Subcutaneous abdominal adipose tissue (tissue), 5 donors: ENCODE data around the gene EFCAB5.
"Not testable (repeated sequence)": the region's sequence is repeated elsewhere in the genome, so short reads cannot be mapped to it uniquely, and the experiment has no call there.

ENCODE experiments used
- H3K27ac ChIP-seq: one replicate; pipeline ENCODE4 v1.7.0; 2013; ENCODE audit warnings: low read depth, mild to moderate bottlenecking, inconsistent platforms, low read length, moderate library complexity
- H3K27me3 ChIP-seq, 5 donors: one replicate each; pipeline ENCODE4 v1.7.0; 2013; ENCODE audit warnings: low read length in 5 of 5, inconsistent platforms in 1 of 5; ENCODE audit not compliant: control insufficient read depth in 5 of 5, insufficient read depth in 4 of 5
- H3K36me3 ChIP-seq, 5 donors: one replicate each; pipeline ENCODE4 v1.7.0; 2013; ENCODE audit warnings: low read length in 5 of 5; ENCODE audit not compliant: control insufficient read depth in 5 of 5, insufficient read depth in 5 of 5
- H3K4me1 ChIP-seq, 5 donors: one replicate each; pipeline ENCODE4 v1.7.0; 2013; ENCODE audit warnings: low read length in 5 of 5, mild to moderate bottlenecking in 3 of 5, moderate library complexity in 1 of 5; ENCODE audit not compliant: control insufficient read depth in 5 of 5, insufficient read depth in 5 of 5
- H3K4me3 ChIP-seq, 5 donors: one replicate each; pipeline ENCODE4 v1.7.0; 2013; ENCODE audit warnings: low read length in 5 of 5, low read depth in 1 of 5
- H3K9ac ChIP-seq, 5 donors: one replicate each; pipeline ENCODE4 v1.7.0; 2013; ENCODE audit warnings: low read length in 5 of 5, mild to moderate bottlenecking in 4 of 5, moderate library complexity in 3 of 5
- H3K9me3 ChIP-seq, 5 donors: one replicate each; pipeline ENCODE4 v1.7.0; 2013; ENCODE audit warnings: low read length in 5 of 5; ENCODE audit not compliant: control insufficient read depth in 5 of 5
- donor health status: healthy.
- donor health status: healthy.
- donor health status: healthy.
- donor health status: healthy.
- donor health status: healthy.

Gene EFCAB5

DNA sequence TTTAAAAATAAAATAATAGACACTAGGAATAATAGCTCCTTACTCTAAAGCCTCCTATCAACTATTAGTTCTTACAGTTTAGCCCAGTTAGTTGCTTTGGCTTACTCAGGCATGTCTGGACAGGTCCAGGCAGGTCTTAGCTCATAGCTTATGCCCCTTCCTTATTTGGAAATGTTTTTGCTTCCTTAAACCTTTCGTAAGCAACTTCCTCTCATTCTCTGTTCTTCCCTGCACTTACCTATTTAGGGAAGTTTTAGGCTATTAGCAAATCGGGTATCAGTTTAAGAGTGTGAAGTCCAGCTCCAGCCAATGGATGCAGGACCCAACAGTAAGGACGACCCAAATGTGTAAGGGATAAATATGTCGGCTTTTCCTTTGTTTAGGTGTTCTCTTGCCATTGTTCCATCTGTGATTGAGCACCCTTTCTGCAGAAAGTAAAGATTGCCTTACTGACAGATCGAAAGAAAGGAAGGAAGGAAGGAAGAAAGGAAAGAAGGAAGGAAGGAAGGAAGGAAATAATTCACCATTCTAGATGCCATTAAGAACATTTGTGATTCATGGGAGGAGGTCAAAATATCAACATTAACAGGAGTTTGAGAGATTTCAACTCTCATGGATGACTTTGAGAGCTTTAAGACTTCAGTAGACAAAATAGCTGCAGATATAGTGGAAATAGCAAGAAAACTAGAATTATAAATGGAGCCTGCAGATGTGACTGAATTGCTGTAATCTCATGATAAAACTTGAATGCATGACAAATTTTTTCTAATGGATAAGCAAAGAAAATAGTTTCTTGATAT is 99.5 kb downstream of the EFCAB5 start:
- not testable (repeated sequence) for H3K9me3 ChIP-seq, H3K36me3 ChIP-seq, H3K27me3 ChIP-seq, H3K27ac ChIP-seq, H3K4me3 ChIP-seq, H3K4me1 ChIP-seq, H3K9ac ChIP-seq

DNA sequence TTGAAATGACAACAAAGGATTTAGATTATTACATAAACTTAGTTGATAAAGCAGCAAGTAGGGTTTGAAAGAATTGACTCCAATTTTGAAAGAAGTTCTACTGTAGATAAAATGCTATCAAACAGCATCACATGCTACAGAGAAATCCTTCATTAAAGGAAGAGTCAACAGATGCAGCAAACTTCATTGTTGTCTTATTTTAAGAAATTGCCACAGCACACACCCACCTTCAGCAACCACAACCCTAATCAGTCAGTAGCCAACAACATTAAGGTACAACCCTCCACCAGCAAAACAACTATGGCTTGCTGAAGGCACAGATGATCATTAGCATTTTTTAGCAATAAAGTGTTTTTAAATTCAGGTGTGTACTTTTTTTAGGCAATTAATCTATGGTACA is 100.1 kb downstream of the EFCAB5 start:
- H3K27me3 ChIP-seq = no peaks in the 10 kb centered on the region
- no peaks in the 10 kb centered on the region for H3K9me3 ChIP-seq
- no peaks in the 10 kb centered on the region for H3K36me3 ChIP-seq
- H3K27ac ChIP-seq = no peak overlapping the region
- H3K9ac ChIP-seq = no peak overlapping the region
- H3K4me1 ChIP-seq = no peaks in the 10 kb centered on the region
- no peak overlapping the region for H3K4me3 ChIP-seq

DNA sequence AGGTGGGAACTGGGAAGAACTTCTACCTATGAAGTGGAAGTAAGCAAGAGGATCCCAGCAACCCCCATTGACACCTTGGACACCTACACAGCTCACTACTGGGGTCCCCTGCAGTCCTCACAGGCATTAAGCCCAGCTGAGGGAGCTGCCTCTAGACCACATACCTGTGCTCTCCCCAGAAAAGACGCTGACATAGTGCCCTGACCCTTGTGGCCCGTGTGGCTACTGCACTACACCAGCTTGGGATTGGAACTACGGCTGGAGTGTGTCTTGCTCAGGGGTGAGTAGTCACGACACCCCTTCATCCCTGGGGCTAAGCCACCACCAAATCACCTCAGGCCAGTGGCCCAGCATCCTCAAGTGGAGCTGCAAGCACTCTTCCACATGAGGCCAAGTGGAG is 120.9 kb downstream of the EFCAB5 start:
- H3K36me3 ChIP-seq = no peaks in the 10 kb centered on the region
- no peak overlapping the region for H3K4me3 ChIP-seq
- no peaks in the 10 kb centered on the region for H3K4me1 ChIP-seq
- peaks cover 8 to 26% (median 18%) of the 10 kb centered on the region in 5 donors for H3K9me3 ChIP-seq
- H3K27me3 ChIP-seq = peaks cover 0 to 12% (median 4%) of the 10 kb centered on the region in 5 donors
- no peak overlapping the region for H3K9ac ChIP-seq
- no peak overlapping the region for H3K27ac ChIP-seq

DNA sequence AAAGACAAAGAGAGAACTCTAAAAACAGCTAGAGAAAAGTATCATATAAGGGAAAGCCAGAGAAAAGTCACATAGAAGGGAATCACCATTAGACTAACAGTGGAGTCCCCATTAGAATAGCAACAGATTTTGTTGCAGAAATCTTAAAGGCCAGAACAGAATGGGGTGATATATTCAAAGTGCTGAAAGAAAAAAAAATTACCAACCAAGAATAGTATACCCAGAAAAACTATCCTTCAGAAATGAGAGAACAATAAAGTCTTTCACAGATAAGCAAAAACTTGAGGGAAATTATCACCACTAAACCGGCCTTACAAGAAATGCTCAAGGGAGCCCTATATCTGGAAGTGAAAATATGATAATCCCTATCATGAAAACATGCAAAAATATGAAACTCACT is 123.3 kb downstream of the EFCAB5 start:
- Histone ChIP-seq H3K9me3 (peaks cover 8 to 26% (median 18%) of the 10 kb centered on the region in 5 donors), H3K27me3 (peaks cover 0 to 14% (median 4%) of the 10 kb centered on the region in 5 donors), H3K4me1 (no peaks in the 10 kb centered on the region), H3K4me3 (no peak overlapping the region), H3K9ac (no peak overlapping the region), H3K27ac (no peak overlapping the region), H3K36me3 (no peaks in the 10 kb centered on the region)

DNA sequence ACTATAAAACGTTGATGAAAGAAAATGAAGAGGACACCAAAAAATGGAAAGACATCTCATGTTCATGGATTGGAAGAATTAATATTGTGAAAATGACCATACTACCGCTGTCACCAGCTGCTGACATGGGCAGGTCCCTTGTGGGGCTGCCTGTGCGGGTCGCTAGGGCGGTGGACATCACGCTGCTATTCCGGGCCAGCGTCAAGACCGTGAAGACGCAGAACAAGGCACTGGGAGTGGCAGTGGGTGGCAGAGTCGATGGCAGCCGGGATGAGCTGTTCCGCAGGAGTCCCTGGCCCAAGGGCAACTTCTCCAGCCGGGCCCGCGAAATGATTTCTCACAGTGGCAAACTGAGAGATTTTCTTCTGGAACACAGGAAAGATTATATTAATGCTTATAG is 127.0 kb downstream of the EFCAB5 start:
- Histone ChIP-seq H3K4me1 (no peaks in the 10 kb centered on the region), H3K27me3 (peaks cover 0 to 5% (median 0%) of the 10 kb centered on the region in 5 donors), H3K9ac (no peak overlapping the region), H3K9me3 (peaks cover 8 to 24% (median 13%) of the 10 kb centered on the region in 5 donors), H3K36me3 (no peaks in the 10 kb centered on the region), H3K27ac (no peak overlapping the region), H3K4me3 (no peak overlapping the region)

DNA sequence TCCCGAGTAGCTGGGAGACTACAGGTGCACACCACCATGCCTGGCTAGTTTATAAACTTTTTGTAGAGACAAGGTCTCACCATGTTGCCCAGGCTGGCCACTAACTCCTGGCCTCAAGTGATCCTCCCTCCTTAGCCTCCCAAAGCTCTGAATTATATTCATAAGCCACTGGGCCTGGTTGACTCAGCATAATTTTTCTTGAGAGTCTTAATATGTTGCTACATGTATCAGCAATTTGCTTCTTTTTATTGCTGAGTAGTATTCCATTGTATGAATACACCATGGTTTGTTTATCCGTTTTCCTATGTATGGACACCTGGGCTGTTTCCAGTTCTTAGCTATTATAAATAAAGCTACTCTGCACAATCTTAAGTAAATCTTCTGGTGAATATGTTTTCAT is 132.8 kb downstream of the EFCAB5 start:
- H3K9me3 ChIP-seq = no peaks in the 10 kb centered on the region
- no peak overlapping the region for H3K9ac ChIP-seq
- H3K4me3 ChIP-seq = no peak overlapping the region
- H3K4me1 ChIP-seq = no peaks in the 10 kb centered on the region
- H3K27me3 ChIP-seq = peaks cover 0 to 4% (median 0%) of the 10 kb centered on the region in 5 donors
- H3K36me3 ChIP-seq = no peaks in the 10 kb centered on the region
- H3K27ac ChIP-seq = no peak overlapping the region

DNA sequence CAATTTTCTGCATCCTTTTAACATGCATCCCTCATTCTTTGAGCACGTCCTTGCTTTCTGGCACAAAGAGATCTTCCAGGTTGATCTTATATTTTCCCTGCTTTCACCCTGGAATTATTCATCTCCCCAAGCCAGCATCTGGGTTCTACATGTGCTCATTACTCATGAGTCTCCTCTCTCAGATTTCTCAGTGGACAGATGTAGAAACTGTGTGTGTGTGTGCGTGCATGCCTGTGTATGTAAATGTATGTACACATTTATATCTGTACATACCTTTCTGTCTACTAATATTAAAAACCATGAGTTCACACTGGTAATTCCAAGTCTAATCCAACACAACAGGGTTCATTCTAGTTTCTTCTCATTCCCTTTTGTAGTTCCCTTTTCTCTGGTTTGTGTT is 133.3 kb downstream of the EFCAB5 start:
- H3K9ac ChIP-seq = no peak overlapping the region
- H3K36me3 ChIP-seq = no peaks in the 10 kb centered on the region
- H3K27ac ChIP-seq = no peak overlapping the region

DNA sequence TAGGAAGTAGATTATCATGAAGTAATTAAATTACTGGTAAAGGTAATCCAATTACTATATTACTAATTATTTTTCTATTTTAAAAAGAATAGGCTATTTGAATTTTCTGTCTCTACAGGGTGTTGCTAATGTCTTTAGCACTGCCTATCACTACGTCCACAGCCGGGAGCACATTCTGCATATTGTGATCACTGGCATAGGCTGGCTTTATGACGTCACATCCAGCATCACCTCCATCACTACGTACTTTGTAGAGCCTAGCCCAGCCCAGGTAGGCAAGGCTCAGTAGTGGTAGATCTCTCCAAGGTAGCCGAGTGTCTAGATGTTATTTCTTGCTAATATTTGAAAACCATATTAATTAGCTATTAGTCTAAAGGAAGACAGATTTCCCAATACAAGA is 141.3 kb downstream of the EFCAB5 start:
- Histone ChIP-seq H3K36me3 (no peaks in the 10 kb centered on the region), H3K9me3 (no peaks in the 10 kb centered on the region), H3K4me1 (no peaks in the 10 kb centered on the region), H3K4me3 (no peak overlapping the region), H3K9ac (no peak overlapping the region), H3K27ac (no peak overlapping the region), H3K27me3 (peaks cover 0 to 5% (median 0%) of the 10 kb centered on the region in 5 donors)

More for the DNA sequence above, 133.3 kb downstream of the EFCAB5 start:
- no peaks in the 10 kb centered on the region for H3K4me1 ChIP-seq
- peaks cover 0 to 4% (median 0%) of the 10 kb centered on the region in 5 donors for H3K27me3 ChIP-seq
- H3K9me3 ChIP-seq = no peaks in the 10 kb centered on the region
- no peak overlapping the region for H3K4me3 ChIP-seq

DNA sequence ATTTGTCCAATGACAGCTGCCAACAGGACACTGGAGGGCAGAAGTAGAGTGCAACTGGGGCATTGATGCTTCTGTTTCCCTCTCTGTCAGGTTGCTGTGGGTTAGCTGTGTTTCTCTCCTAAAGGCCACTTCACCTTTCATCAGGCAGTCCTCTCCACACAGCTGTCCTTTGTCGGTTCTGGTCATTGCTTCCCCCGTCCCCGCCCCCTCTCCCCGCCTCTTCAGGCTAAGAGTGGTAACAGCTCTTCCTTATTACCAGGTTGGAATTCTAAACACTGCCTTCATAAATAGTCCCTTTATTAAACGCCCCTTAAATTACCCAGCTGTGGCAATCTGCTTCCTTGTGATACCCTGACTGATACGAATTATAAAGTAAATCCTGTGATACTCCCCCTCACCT is 143.4 kb downstream of the EFCAB5 start:
- peaks cover 0 to 8% (median 3%) of the 10 kb centered on the region in 5 donors for H3K27me3 ChIP-seq

DNA sequence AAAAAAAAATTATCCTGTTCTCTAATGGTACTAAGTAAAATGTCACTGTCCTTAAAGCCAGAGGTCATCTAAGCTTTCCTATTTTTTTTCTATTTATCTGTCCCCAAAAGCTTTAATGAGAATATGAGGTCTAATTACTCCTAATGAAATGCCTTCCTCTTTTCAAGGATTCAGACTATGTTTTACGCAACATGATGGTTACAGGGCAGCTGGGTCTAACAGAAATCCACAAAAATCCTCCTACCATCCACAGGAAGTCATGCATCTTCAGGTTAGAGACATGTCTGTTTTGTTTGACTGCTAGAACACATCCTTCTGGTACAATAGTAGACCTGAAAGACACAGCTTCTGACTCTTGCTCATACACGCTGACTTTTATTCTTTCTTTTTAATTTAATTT is 145.5 kb downstream of the EFCAB5 start:
- Histone ChIP-seq H3K4me3 (no peak overlapping the region), H3K9me3 (no peaks in the 10 kb centered on the region), H3K36me3 (no peaks in the 10 kb centered on the region), H3K9ac (no peak overlapping the region), H3K27me3 (peaks cover 0 to 9% (median 3%) of the 10 kb centered on the region in 5 donors), H3K4me1 (no peaks in the 10 kb centered on the region), H3K27ac (no peak overlapping the region)

More for the DNA sequence above, 143.4 kb downstream of the EFCAB5 start:
- Histone ChIP-seq H3K27ac (no peak overlapping the region), H3K4me3 (no peak overlapping the region), H3K36me3 (no peaks in the 10 kb centered on the region), H3K9me3 (no peaks in the 10 kb centered on the region), H3K9ac (no peak overlapping the region), H3K4me1 (no peaks in the 10 kb centered on the region)
